Lower leg skin (tissue), 3 donors: ENCODE results near the gene PGAP1.

Experiments
- CTCF ChIP-seq, 3 donors: fragments of 450-650 bp; IDR thresholded peaks; one replicate each; pipeline ENCODE4 v1.5.1; 2016; ENCODE audit warnings: antibody characterized with exemption in 3 of 3, mild to moderate bottlenecking in 3 of 3, moderate library complexity in 2 of 3
- POLR2A ChIP-seq, 2 donors: fragments of 450-650 bp; IDR thresholded peaks; one replicate each; pipeline ENCODE4 v1.6.1; 2016 to 2017; ENCODE audit warnings: antibody characterized with exemption in 2 of 2, mild to moderate bottlenecking in 1 of 2, moderate library complexity in 1 of 2

DNA sequence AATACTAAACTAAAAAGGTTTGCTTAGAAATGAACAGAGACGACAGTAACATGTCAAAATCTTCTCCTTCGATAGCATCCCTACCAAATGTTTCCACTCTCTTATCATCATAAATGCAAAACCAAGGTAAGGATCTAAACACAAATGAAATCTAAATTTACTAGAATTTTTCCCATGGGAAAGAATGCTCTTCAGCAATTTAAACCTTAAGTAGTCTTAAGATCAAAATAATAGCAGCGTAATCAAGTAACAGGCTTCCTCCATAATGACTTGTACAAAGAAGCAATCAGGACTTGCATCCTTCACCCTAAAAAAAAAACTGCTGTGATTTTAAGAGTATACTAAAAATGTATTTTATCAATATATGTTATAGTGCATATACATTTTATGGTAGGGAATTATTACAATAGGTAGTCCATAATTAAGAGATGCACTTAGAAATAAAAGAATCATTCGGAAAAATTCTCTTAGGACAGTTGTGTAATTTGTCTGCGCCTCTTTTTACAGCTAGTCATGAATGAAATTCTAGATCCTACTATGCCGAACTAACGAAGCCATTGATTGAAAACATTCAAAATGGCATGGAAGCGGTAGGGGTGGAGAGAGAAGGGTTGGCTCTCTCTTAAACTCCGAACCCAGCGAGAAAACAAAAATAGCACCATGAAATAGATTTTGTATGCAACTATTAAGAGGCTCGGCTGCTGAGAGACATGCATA, 1.3 kb downstream of the PGAP1 start:
- TF ChIP-seq CTCF (IDR thresholded peaks at IDR 0.05) (no peak), POLR2A (IDR thresholded peaks at IDR 0.05) (no peak)
